ENCODE results near the gene LSM14A. TPM values are rescaled to one million over a fixed set of nuclear protein-coding genes. Genes with fewer than 3 reads are reported as not detected.

The LSM14A gene
- total RNA-seq, 1 experiment from 2014 or later, result 67.4 TPM

DNA sequence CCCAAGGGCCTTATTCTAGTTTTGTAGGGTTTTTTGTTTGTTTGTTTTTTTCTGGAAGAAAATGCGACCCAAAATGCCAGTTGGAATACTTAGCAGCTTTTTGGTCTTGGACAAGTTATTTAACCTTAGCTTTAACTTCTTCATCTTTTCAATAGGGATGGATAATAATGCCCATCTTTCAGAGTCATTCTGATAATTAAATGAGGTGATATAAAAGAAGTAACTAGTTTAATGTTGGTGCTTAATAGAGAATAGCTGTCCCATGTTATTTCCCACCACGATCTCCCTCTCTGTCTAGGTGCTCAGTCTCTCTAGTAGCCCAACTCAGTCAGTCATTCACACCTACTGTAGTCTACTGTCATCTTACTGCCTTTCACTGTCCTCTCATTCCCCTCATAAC, 8.0 kb downstream of the LSM14A start:
- H3K4me3 ChIP-seq (ENCODE audit: low read length), result no peak overlapping the region
- H3K9me2 ChIP-seq (replicated peaks; ENCODE audit: low read length), result no peaks in the 10 kb centered on the region
- H3K79me2 ChIP-seq (ENCODE audit: low read length), result peaks cover 100% of the 10 kb centered on the region
- no TSS peak for BruUV-seq (replicated peaks)
- peaks cover 53% of the 10 kb centered on the region; the same call in 1 of the 2 replicates for H4K20me1 ChIP-seq (ENCODE audit: low read length)
- H3K27me3 ChIP-seq (ENCODE audit: low read length), result no peaks in the 10 kb centered on the region
- H3K9me3 ChIP-seq (ENCODE audit: low read length), result no peaks in the 10 kb centered on the region
- no peak overlapping the region for H3K27ac ChIP-seq (ENCODE audit: low read length)
- ATAC-seq, result no peak
- no peak overlapping the region for H2AFZ ChIP-seq (ENCODE audit: low read length)
- ChIA-PET CTCF (no interaction called here), POLR2A (ENCODE audit: unreplicated experiment) (no interaction called here)
- no peak for DNase-seq
- intact Hi-C loops (cut with micrococcal nuclease), result no loop called here
- peaks cover 45% of the 10 kb centered on the region for H3K4me1 ChIP-seq (ENCODE audit: insufficient read depth, low read length)
- H3F3A ChIP-seq (ENCODE audit: low read length, unreplicated experiment), result peaks cover 4% of the 10 kb centered on the region
- no peaks in the 10 kb centered on the region; the same call in 1 of the 2 replicates for H3K36me3 ChIP-seq (ENCODE audit: low read depth, low read length)
- no peak overlapping the region for H3K9ac ChIP-seq (ENCODE audit: low read length)
- TF ChIP-seq, protein P1, sequence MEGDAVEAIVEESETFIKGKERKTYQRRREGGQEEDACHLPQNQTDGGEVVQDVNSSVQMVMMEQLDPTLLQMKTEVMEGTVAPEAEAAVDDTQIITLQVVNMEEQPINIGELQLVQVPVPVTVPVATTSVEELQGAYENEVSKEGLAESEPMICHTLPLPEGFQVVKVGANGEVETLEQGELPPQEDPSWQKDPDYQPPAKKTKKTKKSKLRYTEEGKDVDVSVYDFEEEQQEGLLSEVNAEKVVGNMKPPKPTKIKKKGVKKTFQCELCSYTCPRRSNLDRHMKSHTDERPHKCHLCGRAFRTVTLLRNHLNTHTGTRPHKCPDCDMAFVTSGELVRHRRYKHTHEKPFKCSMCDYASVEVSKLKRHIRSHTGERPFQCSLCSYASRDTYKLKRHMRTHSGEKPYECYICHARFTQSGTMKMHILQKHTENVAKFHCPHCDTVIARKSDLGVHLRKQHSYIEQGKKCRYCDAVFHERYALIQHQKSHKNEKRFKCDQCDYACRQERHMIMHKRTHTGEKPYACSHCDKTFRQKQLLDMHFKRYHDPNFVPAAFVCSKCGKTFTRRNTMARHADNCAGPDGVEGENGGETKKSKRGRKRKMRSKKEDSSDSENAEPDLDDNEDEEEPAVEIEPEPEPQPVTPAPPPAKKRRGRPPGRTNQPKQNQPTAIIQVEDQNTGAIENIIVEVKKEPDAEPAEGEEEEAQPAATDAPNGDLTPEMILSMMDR (conservative IDR thresholded peaks at IDR 0.05; ENCODE audit: low read depth, low read length), result no peak
- no peak for TF ChIP-seq EZH2phosphoT487 (IDR thresholded peaks at IDR 0.05; ENCODE audit: borderline replicate concordance, low read length)
- no peak for TF ChIP-seq EZH2 (IDR thresholded peaks at IDR 0.05; ENCODE audit: low read length, unreplicated experiment)
- no peak overlapping the region for H3K4me2 ChIP-seq (ENCODE audit: low read length)

DNA sequence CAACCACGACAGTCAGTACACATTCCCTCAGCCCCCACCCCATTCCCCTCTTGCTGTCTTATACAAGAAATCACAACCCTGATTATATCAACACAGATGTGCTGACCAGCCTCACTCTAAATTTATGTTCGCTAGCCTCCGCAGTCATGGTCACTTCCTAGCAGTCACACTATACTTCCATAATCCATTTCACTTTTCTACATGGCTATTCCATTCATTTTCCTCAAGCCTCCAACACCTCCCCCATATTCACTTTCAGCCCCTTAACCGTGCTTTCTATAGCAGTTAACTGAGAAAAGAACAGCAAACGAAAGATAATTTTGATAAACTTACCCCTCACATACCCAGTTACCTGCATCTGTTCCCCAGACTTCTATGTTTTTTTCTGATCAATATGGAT, 8.4 kb downstream of the LSM14A start:
- no peak overlapping the region for H3K4me3 ChIP-seq (ENCODE audit: low read length)
- peaks cover 54% of the 10 kb centered on the region; the same call in 1 of the 2 replicates for H4K20me1 ChIP-seq (ENCODE audit: low read length)
- intact Hi-C loops (cut with micrococcal nuclease), result no loop called here
- H3K9me3 ChIP-seq (ENCODE audit: low read length), result no peaks in the 10 kb centered on the region
- peaks cover 41% of the 10 kb centered on the region for H3K4me1 ChIP-seq (ENCODE audit: insufficient read depth, low read length)
- DNase-seq (no peak), ATAC-seq (no peak)
- H3F3A ChIP-seq (ENCODE audit: low read length, unreplicated experiment), result peaks cover 4% of the 10 kb centered on the region
- H3K9me2 ChIP-seq (replicated peaks; ENCODE audit: low read length), result no peaks in the 10 kb centered on the region
- CTCF ChIA-PET, result no interaction called here
- TF ChIP-seq, protein P1 (conservative IDR thresholded peaks at IDR 0.05; ENCODE audit: low read depth, low read length), result no peak
- no peak for TF ChIP-seq EZH2phosphoT487 (IDR thresholded peaks at IDR 0.05; ENCODE audit: borderline replicate concordance, low read length)
- TF ChIP-seq EZH2 (IDR thresholded peaks at IDR 0.05; ENCODE audit: low read length, unreplicated experiment), result no peak
- no peak overlapping the region for H3K9ac ChIP-seq (ENCODE audit: low read length)
- no peak overlapping the region for H3K27ac ChIP-seq (ENCODE audit: low read length)
- H2AFZ ChIP-seq (ENCODE audit: low read length), result no peak overlapping the region
- H3K27me3 ChIP-seq (ENCODE audit: low read length), result no peaks in the 10 kb centered on the region
- H3K4me2 ChIP-seq (ENCODE audit: low read length), result peak overlapping the region; percentile 6; the same call in 1 of the 2 replicates
- BruUV-seq (replicated peaks), result no TSS peak
- POLR2A ChIA-PET (ENCODE audit: unreplicated experiment), result no interaction called here
- H3K36me3 ChIP-seq (ENCODE audit: low read depth, low read length), result no peaks in the 10 kb centered on the region; the same call in 1 of the 2 replicates
- peaks cover 100% of the 10 kb centered on the region for H3K79me2 ChIP-seq (ENCODE audit: low read length)

DNA sequence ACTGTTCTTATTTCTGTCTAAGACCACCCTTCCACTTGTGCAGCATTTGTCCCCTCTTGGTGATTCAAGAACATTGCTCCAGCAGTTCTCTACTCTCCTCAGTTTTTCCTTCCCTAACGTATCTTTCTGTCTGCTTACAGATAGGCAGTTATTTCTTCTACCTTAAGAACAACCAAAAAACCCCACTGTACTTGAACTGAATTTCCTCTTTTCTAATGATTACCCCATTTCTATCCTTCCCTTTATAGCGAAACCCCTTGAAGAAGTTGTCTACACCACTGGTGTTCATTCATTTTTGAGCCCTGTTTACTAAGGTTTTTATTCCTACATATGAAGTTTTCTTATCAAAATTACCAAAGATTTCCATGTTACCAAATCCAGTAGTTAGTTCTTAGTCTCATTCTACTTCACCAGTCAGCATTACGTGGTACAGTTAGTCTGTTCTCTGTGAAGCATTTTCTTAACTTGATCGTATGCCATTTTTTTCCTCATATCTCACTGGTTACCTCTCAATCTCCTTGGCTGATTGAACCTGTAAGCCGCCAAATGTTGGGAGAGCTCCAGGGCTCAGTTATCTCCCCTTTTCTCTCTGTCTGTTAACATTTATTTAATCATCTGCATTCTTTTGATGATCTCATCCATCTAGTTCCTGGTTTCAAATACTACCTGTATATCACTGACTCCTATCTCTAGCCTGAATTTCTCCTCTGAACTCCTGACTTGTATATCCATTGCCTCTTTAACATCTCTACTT, 9.0 kb downstream of the LSM14A start:
- intact Hi-C loops (cut with micrococcal nuclease), result no loop called here
- peak overlapping the region; percentile 6; the same call in 1 of the 2 replicates for H3K4me2 ChIP-seq (ENCODE audit: low read length)
- TF ChIP-seq EZH2phosphoT487 (IDR thresholded peaks at IDR 0.05; ENCODE audit: borderline replicate concordance, low read length) (no peak), EZH2 (IDR thresholded peaks at IDR 0.05; ENCODE audit: low read length, unreplicated experiment) (no peak)
- TF ChIP-seq, protein P1 (conservative IDR thresholded peaks at IDR 0.05; ENCODE audit: low read depth, low read length), result no peak
- H2AFZ ChIP-seq (ENCODE audit: low read length), result no peak overlapping the region
- H3K27me3 ChIP-seq (ENCODE audit: low read length), result no peaks in the 10 kb centered on the region
- DNase-seq (peak; percentile 4), ATAC-seq (no peak; the same call in 1 of the 2 replicates)
- peaks cover 100% of the 10 kb centered on the region for H3K79me2 ChIP-seq (ENCODE audit: low read length)
- H3K36me3 ChIP-seq (ENCODE audit: low read depth, low read length), result no peaks in the 10 kb centered on the region; the same call in 1 of the 2 replicates
- peaks cover 36% of the 10 kb centered on the region for H3K4me1 ChIP-seq (ENCODE audit: insufficient read depth, low read length)
- peaks cover 55% of the 10 kb centered on the region; the same call in 1 of the 2 replicates for H4K20me1 ChIP-seq (ENCODE audit: low read length)
- H3K9ac ChIP-seq (ENCODE audit: low read length), result no peak overlapping the region
- H3K9me2 ChIP-seq (replicated peaks; ENCODE audit: low read length), result no peaks in the 10 kb centered on the region
- no TSS peak for BruUV-seq (replicated peaks)
- H3F3A ChIP-seq (ENCODE audit: low read length, unreplicated experiment), result peaks cover 4% of the 10 kb centered on the region
- H3K9me3 ChIP-seq (ENCODE audit: low read length), result no peaks in the 10 kb centered on the region
- H3K4me3 ChIP-seq (ENCODE audit: low read length), result no peak overlapping the region
- ChIA-PET POLR2A (ENCODE audit: unreplicated experiment) (no interaction called here), CTCF (no interaction called here)
- H3K27ac ChIP-seq (ENCODE audit: low read length), result no peak overlapping the region

Measured in PC-3 (cell line).